Prostate gland (tissue), 2 donors: Measurements from ENCODE around the gene TBC1D24. TPM values are rescaled to one million over a fixed set of nuclear protein-coding genes. Genes with fewer than 3 reads are reported as not detected.

Experiments used
- DNase-seq: peaks from one replicate; pipeline ENCODE4 v3.0.0-alpha.2; 2019; ENCODE audit warnings: low spot score
- H3K27ac ChIP-seq, 2 donors: fragments of 200-600 bp; sonication (generic); 2 replicates each; pipeline ENCODE4 v1.5.1; 2017 to 2019
- H3K27me3 ChIP-seq: fragments of 200-600 bp; sonication (generic); replicated peaks from 2 replicates; pipeline ENCODE4 v1.5.1; 2019; ENCODE audit not compliant: insufficient read depth
- H3K36me3 ChIP-seq, 2 donors: fragments of 200-600 bp; sonication (generic); 1 replicate in 1 of 2; 2 replicates in 1 of 2; pipeline versions ENCODE4 v1.5.1 to v1.8.1; 2017 to 2019
- H3K4me1 ChIP-seq: fragments of 200-600 bp; sonication (generic); replicated peaks from 2 replicates; pipeline ENCODE4 v1.5.1; 2019
- H3K4me3 ChIP-seq, 2 donors: fragments of 200-600 bp; sonication (generic); 2 replicates each; pipeline ENCODE4 v1.5.1; 2017 to 2019
- H3K9me3 ChIP-seq: fragments of 200-600 bp; sonication (generic); 2 replicates; pipeline ENCODE4 v1.5.1; 2017
- CTCF ChIP-seq, 4 experiments: fragments of 200-600 bp in 2 of 4; fragments of 450-650 bp in 2 of 4; sonication (generic) in 2 of 4; IDR thresholded peaks; 1 replicate in 3 of 4; 2 replicates in 1 of 4; pipeline ENCODE4 v1.5.1; 2016 to 2019; ENCODE audit warnings: antibody characterized with exemption in 4 of 4, mild to moderate bottlenecking in 2 of 4, moderate library complexity in 2 of 4
- POLR2A ChIP-seq: fragments of 450-650 bp; IDR thresholded peaks from one replicate; pipeline ENCODE4 v1.6.1; 2016; ENCODE audit warnings: antibody characterized with exemption, mild to moderate bottlenecking
- POLR2AphosphoS5 ChIP-seq: sonication (generic); formaldehyde crosslinking; IDR thresholded peaks from one replicate; pipeline ENCODE4 v1.6.1; 2017; ENCODE audit warnings: antibody characterized with exemption
- WGBS: methylation state at CpG from one replicate; pipeline ENCODE4 v1.1.5; 2018; 5-methylcytosine and 5-hydroxymethylcytosine counted together
- intact Hi-C: fragments of 100-400 bp; cut with DNase I; formaldehyde crosslinking; loops from one replicate; pipeline ENCODE4 v1.14.2; 2022
- total RNA-seq, 2 donors: library from RNA; depleted of rRNA; stranded (reverse); fragments of >200 nt; gene quantifications; one replicate each; pipeline ENCODE4 v1.1.0, GENCODE V29; 2016

TBC1D24 gene
- total RNA-seq, 2 donors from 2014 or later, result 22.4 to 26.2 TPM

GRCh38 chr16:2455081-2455845, 19.7 kb upstream of the TBC1D24 start:
- DNase-seq, result no peak
- intact Hi-C loops, result no loop called here
- H3K36me3 ChIP-seq, result peaks cover 0 to 3% of the 10 kb centered on the region in 2 donors
- H3K27me3 ChIP-seq, result no peaks in the 10 kb centered on the region
- WGBS, result 87% methylated on average over 28 of the region's 28 CpGs
- no peak for TF ChIP-seq CTCF (IDR thresholded peaks at IDR 0.05)
- no peak for TF ChIP-seq POLR2AphosphoS5
- no peak for TF ChIP-seq POLR2A
- H3K27ac ChIP-seq, result no peak overlapping the region
- no peak overlapping the region for H3K4me3 ChIP-seq
- H3K4me1 ChIP-seq, result no peaks in the 10 kb centered on the region
- H3K9me3 ChIP-seq, result no peaks in the 10 kb centered on the region

GRCh38 chr16:2456551-2457153, 18.3 kb upstream of the TBC1D24 start:
- no peak for DNase-seq
- no peak for TF ChIP-seq CTCF (IDR thresholded peaks at IDR 0.05)
- no peak for TF ChIP-seq POLR2AphosphoS5
- TF ChIP-seq POLR2A, result no peak
- Histone ChIP-seq H3K27ac (no peak overlapping the region), H3K27me3 (no peaks in the 10 kb centered on the region), H3K36me3 (peaks cover 0 to 3% of the 10 kb centered on the region in 2 donors), H3K4me3 (no peak overlapping the region), H3K9me3 (no peaks in the 10 kb centered on the region), H3K4me1 (no peaks in the 10 kb centered on the region)
- WGBS, result 89% methylated on average over 21 of the region's 21 CpGs
- intact Hi-C loops, result no loop called here

GRCh38 chr16:2457267-2457666, 17.7 kb upstream of the TBC1D24 start:
- DNase-seq, result no peak
- Histone ChIP-seq H3K36me3 (peaks cover 0 to 3% of the 10 kb centered on the region in 2 donors), H3K27me3 (no peaks in the 10 kb centered on the region), H3K9me3 (no peaks in the 10 kb centered on the region), H3K4me1 (no peaks in the 10 kb centered on the region), H3K4me3 (no peak overlapping the region), H3K27ac (no peak overlapping the region)
- intact Hi-C loops, result no loop called here
- TF ChIP-seq POLR2A (no peak), POLR2AphosphoS5 (no peak), CTCF (IDR thresholded peaks at IDR 0.05) (no peak)
- WGBS, result 65% methylated on average over 13 of the region's 13 CpGs

- Histone ChIP-seq H3K27me3 (no peaks in the 10 kb centered on the region), H3K4me1 (no peaks in the 10 kb centered on the region), H3K4me3 (no peak overlapping the region), H3K27ac (no peak overlapping the region), H3K36me3 (peaks cover 0 to 3% of the 10 kb centered on the region in 2 donors), H3K9me3 (no peaks in the 10 kb centered on the region)
- no peak for DNase-seq
- TF ChIP-seq CTCF (IDR thresholded peaks at IDR 0.05) (no peak), POLR2A (no peak), POLR2AphosphoS5 (no peak)
- 81% methylated on average over 7 of the region's 7 CpGs for WGBS
- intact Hi-C loops, result no loop called here
Observed at GRCh38 chr16:2457946-2458345, 17.0 kb upstream of the TBC1D24 start.
